Gastroesophageal sphincter (tissue), 4 donors: ENCODE data around the gene CPA1. TPM values are rescaled to one million over a fixed set of nuclear protein-coding genes. Genes with fewer than 3 reads are reported as not detected.

Experiments used
- ATAC-seq: fragments of 150-250 bp; one replicate; pipeline ENCODE4 v1.9.1; 2016; ENCODE audit warnings: mild to moderate bottlenecking, moderate library complexity
- H3K27ac ChIP-seq, 4 donors: fragments of 200-600 bp; sonication (generic) in 3 of 4; 1 replicate in 3 of 4; 2 replicates in 1 of 4; pipeline ENCODE4 v1.5.1; 2016 to 2019
- H3K27me3 ChIP-seq: fragments of 200-600 bp; sonication (generic); one replicate; pipeline ENCODE4 v1.5.1; 2019
- H3K36me3 ChIP-seq, 2 donors: fragments of 200-600 bp; sonication (generic); one replicate each; pipeline ENCODE4 v1.5.1; 2019; ENCODE audit warnings: control low read depth in 1 of 2
- H3K4me1 ChIP-seq, 3 donors: fragments of 200-600 bp; sonication (generic); 1 replicate in 2 of 3; 2 replicates in 1 of 3; pipeline ENCODE4 v1.5.1; 2016 to 2019; ENCODE audit warnings: control low read depth in 2 of 3
- H3K4me3 ChIP-seq, 2 donors: fragments of 200-600 bp; sonication (generic); one replicate each; pipeline ENCODE4 v1.5.1; 2019; ENCODE audit warnings: mild to moderate bottlenecking in 1 of 2, moderate library complexity in 1 of 2
- H3K9me3 ChIP-seq, 3 donors: fragments of 200-600 bp; sonication (generic); one replicate each; pipeline ENCODE4 v1.5.1; 2017 to 2019; ENCODE audit warnings: control low read depth in 2 of 3
- CTCF ChIP-seq, 4 experiments: fragments of 200-600 bp in 2 of 4; fragments of 450-650 bp in 2 of 4; sonication (generic) in 1 of 4; IDR thresholded peaks; one replicate each; pipeline ENCODE4 v1.5.1; 2017 to 2019; ENCODE audit warnings: antibody characterized with exemption in 4 of 4, mild to moderate bottlenecking in 2 of 4, moderate library complexity in 2 of 4
- EP300 ChIP-seq: sonication (generic); formaldehyde crosslinking; IDR thresholded peaks from one replicate; pipeline ENCODE4 v1.6.1; 2017; ENCODE audit warnings: antibody characterized with exemption, mild to moderate bottlenecking
- POLR2A ChIP-seq, 2 donors: fragments of 450-650 bp; IDR thresholded peaks; one replicate each; pipeline ENCODE4 v1.6.1; 2017; ENCODE audit warnings: antibody characterized with exemption in 2 of 2, mild to moderate bottlenecking in 2 of 2, moderate library complexity in 1 of 2
- POLR2AphosphoS5 ChIP-seq: sonication (generic); formaldehyde crosslinking; IDR thresholded peaks from one replicate; pipeline ENCODE4 v1.6.1; 2017; ENCODE audit warnings: antibody characterized with exemption
- WGBS, 2 donors: methylation state at CpG; one replicate each; pipeline ENCODE4 v1.1.5; 2018; ENCODE audit warnings: low coverage in 1 of 2; 5-methylcytosine and 5-hydroxymethylcytosine counted together
- total RNA-seq, 4 donors: library from RNA; depleted of rRNA; stranded (reverse); fragments of >200 nt; gene quantifications; one replicate each; pipeline ENCODE4 v1.1.0, GENCODE V29; 2016

CPA1 gene
- total RNA-seq: under 1 TPM in 1 of 4 donors, not detected in 3; 0.42 TPM

DNA sequence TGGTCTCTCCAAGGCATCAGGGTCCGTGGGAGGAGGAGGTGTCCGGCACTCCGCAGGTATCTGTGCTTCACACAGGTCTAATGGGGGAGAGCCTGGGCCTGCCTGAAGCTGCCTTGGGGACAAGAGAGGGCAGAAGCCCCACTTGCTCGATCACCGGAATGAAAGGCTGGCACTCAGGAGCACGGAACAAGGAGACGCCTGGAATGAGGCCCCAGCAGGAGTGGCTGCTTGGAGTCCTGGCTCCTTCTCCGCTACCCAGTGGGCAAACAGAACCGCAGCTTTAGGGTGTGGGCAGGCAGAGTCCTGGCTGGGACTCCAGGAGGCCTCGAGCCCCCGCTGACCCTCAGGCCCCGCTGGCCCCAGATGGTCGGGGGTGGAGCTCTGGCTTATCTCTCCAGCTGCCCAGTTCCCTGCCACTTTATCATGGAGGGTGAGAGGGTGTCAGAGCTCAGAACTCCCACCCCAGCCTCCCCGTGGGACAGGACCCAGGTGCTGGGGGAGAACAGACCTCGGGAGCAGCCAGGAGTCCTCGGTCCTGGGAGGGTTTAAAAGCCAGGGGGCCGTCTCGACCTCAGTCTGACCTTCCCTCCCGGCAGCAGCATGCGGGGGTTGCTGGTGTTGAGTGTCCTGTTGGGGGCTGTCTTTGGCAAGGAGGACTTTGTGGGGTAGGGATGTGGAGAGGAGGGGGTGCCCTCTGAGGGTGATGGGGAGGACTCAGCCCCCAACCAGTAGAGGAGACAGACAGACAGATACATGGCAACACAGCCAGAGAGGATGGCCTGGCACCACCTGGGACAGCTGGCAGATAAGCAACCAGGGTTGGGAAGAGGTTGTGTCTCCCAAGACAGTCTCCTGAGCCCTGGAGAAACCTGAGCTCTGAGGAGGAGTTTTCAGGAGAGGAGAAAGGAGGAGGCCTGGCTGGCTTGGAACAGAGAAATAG is at the start of gene CPA1:
CPA1 (plus strand) TSS at position 574 of the 940 bp plus-strand sequence; CDS start at position 601, 27 bp downstream.
- H3K4me1 ChIP-seq: peaks cover 0 to 11% (median 0%) of the 10 kb centered on the region in 3 donors
- 50 to 80% methylated on average over 1 to 11 of the region's 20 CpGs for WGBS, 2 donors
- H3K36me3 ChIP-seq: no peaks in the 10 kb centered on the region
- H3K27ac ChIP-seq: no peak within 1 kb of the TSS
- H3K9me3 ChIP-seq: no peaks in the 10 kb centered on the region
- no peak for ATAC-seq
- no peak for TF ChIP-seq POLR2A (IDR thresholded peaks at IDR 0.05)
- TF ChIP-seq POLR2AphosphoS5: no peak
- no peaks in the 10 kb centered on the region for H3K27me3 ChIP-seq
- H3K4me3 ChIP-seq: no peak within 1 kb of the TSS

GRCh38 chr7:130332259-130333053 is 47.8 kb upstream of the CPA1 start:
- 88 to 95% methylated on average over 3 to 4 of the region's 4 CpGs for WGBS, 2 donors
- no peaks in the 10 kb centered on the region for H3K27me3 ChIP-seq
- no peaks in the 10 kb centered on the region for H3K36me3 ChIP-seq
- no peaks in the 10 kb centered on the region for H3K9me3 ChIP-seq
- ATAC-seq: no peak
- H3K27ac ChIP-seq: no peak overlapping the region
- H3K4me3 ChIP-seq: no peak overlapping the region
- no peaks in the 10 kb centered on the region for H3K4me1 ChIP-seq
- TF ChIP-seq POLR2A (IDR thresholded peaks at IDR 0.05): no peak
- TF ChIP-seq CTCF (IDR thresholded peaks at IDR 0.05): no peak
- no peak for TF ChIP-seq EP300
- TF ChIP-seq POLR2AphosphoS5: no peak

GRCh38 chr7:130333832-130334231 is 46.5 kb upstream of the CPA1 start:
- 66% methylated on average over 2 of the region's 2 CpGs; no CpG with 5 or more reads in 1 of the 2 donors for WGBS, 2 donors
- H3K4me1 ChIP-seq: no peaks in the 10 kb centered on the region
- ATAC-seq: no peak
- H3K36me3 ChIP-seq: no peaks in the 10 kb centered on the region
- H3K4me3 ChIP-seq: no peak overlapping the region
- H3K9me3 ChIP-seq: no peaks in the 10 kb centered on the region
- no peak overlapping the region for H3K27ac ChIP-seq
- TF ChIP-seq POLR2A (IDR thresholded peaks at IDR 0.05) (no peak), POLR2AphosphoS5 (no peak), CTCF (IDR thresholded peaks at IDR 0.05) (no peak), EP300 (no peak)
- no peaks in the 10 kb centered on the region for H3K27me3 ChIP-seq

GRCh38 chr7:130334274-130334673 is 46.0 kb upstream of the CPA1 start:
- no peaks in the 10 kb centered on the region for H3K9me3 ChIP-seq
- TF ChIP-seq CTCF (IDR thresholded peaks at IDR 0.05) (no peak), POLR2A (IDR thresholded peaks at IDR 0.05) (no peak), POLR2AphosphoS5 (no peak)
- no peak overlapping the region for H3K4me3 ChIP-seq
- H3K36me3 ChIP-seq: no peaks in the 10 kb centered on the region
- WGBS, 2 donors: 6 to 14% methylated on average over 6 of the region's 6 CpGs
- no peaks in the 10 kb centered on the region for H3K27me3 ChIP-seq
- no peak for ATAC-seq
- H3K27ac ChIP-seq: no peak overlapping the region
- no peaks in the 10 kb centered on the region for H3K4me1 ChIP-seq

GRCh38 chr7:130337410-130337971 is 42.8 kb upstream of the CPA1 start:
- Histone ChIP-seq H3K4me1 (no peaks in the 10 kb centered on the region), H3K27me3 (no peaks in the 10 kb centered on the region), H3K4me3 (no peak overlapping the region), H3K36me3 (no peaks in the 10 kb centered on the region), H3K9me3 (no peaks in the 10 kb centered on the region), H3K27ac (no peak overlapping the region)
- ATAC-seq: no peak
- TF ChIP-seq CTCF (IDR thresholded peaks at IDR 0.05) (no peak), POLR2AphosphoS5 (no peak), EP300 (no peak), POLR2A (IDR thresholded peaks at IDR 0.05) (no peak)
- WGBS, 2 donors: 90% methylated on average over 2 of the region's 6 CpGs; no CpG with 5 or more reads in 1 of the 2 donors
